HepG2 (cell line): ENCODE results near the gene ASXL1. TPM values are rescaled to one million over a fixed set of nuclear protein-coding genes. Genes with fewer than 3 reads are reported as not detected.

Experiments
- ARNTL ChIP-seq: sonication (generic); formaldehyde crosslinking; IDR thresholded peaks from 2 replicates; pipeline ENCODE4 v1.4.0; 2020; ENCODE audit warnings: mild to moderate bottlenecking, missing genetic modification reagents
- BCL6 ChIP-seq: IDR thresholded peaks from 2 replicates; pipeline ENCODE4 v1.6.1; 2016; ENCODE audit warnings: missing genetic modification reagents, missing compliant biosample characterization
- CEBPG ChIP-seq: IDR thresholded peaks from 2 replicates; pipeline ENCODE4 v1.6.1; 2016
- ELF1 ChIP-seq: sonication (generic); formaldehyde crosslinking; IDR thresholded peaks from 2 replicates; pipeline ENCODE4 v1.4.0; 2020; ENCODE audit warnings: missing genetic modification reagents
- GFI1 ChIP-seq: sonication (generic); formaldehyde crosslinking; IDR thresholded peaks from 2 replicates; pipeline ENCODE4 v1.5.0; 2020; ENCODE audit warnings: missing genetic modification reagents, mild to moderate bottlenecking, borderline replicate concordance
- GMEB1 ChIP-seq: sonication (generic); formaldehyde crosslinking; IDR thresholded peaks from 2 replicates; pipeline ENCODE4 v1.5.1; 2020; ENCODE audit warnings: missing genetic modification reagents, mild to moderate bottlenecking, borderline replicate concordance
- HNRNPH1 ChIP-seq: fragments of 200-400 bp; formaldehyde crosslinking; optimal IDR thresholded peaks from 2 replicates; pipeline ENCODE3; 2017; ENCODE audit warnings: mild to moderate bottlenecking, low read depth, low read length
- KLF16 ChIP-seq, 2 experiments: sonication (generic) in 1 of 2; formaldehyde crosslinking in 1 of 2; IDR thresholded peaks; 2 replicates each; pipeline versions ENCODE4 v1.6.1 to v1.8.0; 2016 to 2023; ENCODE audit warnings: missing genetic modification reagents in 2 of 2, missing compliant biosample characterization in 1 of 2
- MAFK ChIP-seq, 2 experiments: IDR thresholded peaks in 1 of 2; conservative IDR thresholded peaks in 1 of 2; 2 replicates each; pipeline ENCODE4 v1.6.1; 2011; ENCODE audit warnings: improper control_type of control experiment in 2 of 2, low read length in 2 of 2
- MXD3 ChIP-seq: IDR thresholded peaks from 2 replicates; pipeline ENCODE4 v1.6.1; 2016; ENCODE audit warnings: mild to moderate bottlenecking, missing biosample characterization, missing genetic modification reagents
- NR1H2 ChIP-seq: sonication (generic); formaldehyde crosslinking; IDR thresholded peaks from 2 replicates; pipeline ENCODE4 v1.8.1; 2022; ENCODE audit warnings: low read depth, missing genetic modification reagents, borderline replicate concordance
- PBX3 ChIP-seq: sonication (generic); formaldehyde crosslinking; IDR thresholded peaks from 2 replicates; pipeline ENCODE4 v1.8.1; 2023; ENCODE audit warnings: missing genetic modification reagents, inconsistent platforms, borderline replicate concordance
- PHF8 ChIP-seq: sonication (generic); formaldehyde crosslinking; IDR thresholded peaks from 2 replicates; pipeline ENCODE4 v1.5.0; 2020; ENCODE audit warnings: missing genetic modification reagents
- SETDB1 ChIP-seq: sonication (generic); formaldehyde crosslinking; IDR thresholded peaks from 2 replicates; pipeline ENCODE4 v1.5.1; 2020; ENCODE audit warnings: missing genetic modification reagents, mild to moderate bottlenecking, borderline replicate concordance
- SOX13 ChIP-seq, 3 experiments: fragments of 450-650 bp in 1 of 3; sonication (generic) in 1 of 3; formaldehyde crosslinking in 1 of 3; IDR thresholded peaks in 2 of 3; conservative IDR thresholded peaks in 1 of 3; 2 replicates each; pipeline versions ENCODE4 v1.5.0 to v1.6.1; 2016 to 2020; ENCODE audit warnings: antibody characterized with exemption in 1 of 3, mild to moderate bottlenecking in 1 of 3, missing compliant biosample characterization in 1 of 3, missing genetic modification reagents in 1 of 3, moderate library complexity in 1 of 3
- TERF1 ChIP-seq: sonication (generic); formaldehyde crosslinking; IDR thresholded peaks from 2 replicates; pipeline ENCODE4 v1.8.0; 2022; ENCODE audit warnings: mild to moderate bottlenecking, missing genetic modification reagents, moderate library complexity
- TRAFD1 ChIP-seq: sonication (generic); formaldehyde crosslinking; IDR thresholded peaks from 2 replicates; pipeline ENCODE4 v1.5.1; 2020; ENCODE audit warnings: missing genetic modification reagents, mild to moderate bottlenecking, borderline replicate concordance
- ZNF292 ChIP-seq: sonication (generic); formaldehyde crosslinking; IDR thresholded peaks from 2 replicates; pipeline ENCODE4 v1.8.1; 2022; ENCODE audit warnings: mild to moderate bottlenecking, low read depth, missing genetic modification reagents, borderline replicate concordance
- ZNF333 ChIP-seq: sonication (generic); formaldehyde crosslinking; IDR thresholded peaks from 2 replicates; pipeline ENCODE4 v1.4.0; 2020; ENCODE audit warnings: mild to moderate bottlenecking, missing genetic modification reagents, borderline replicate concordance
- ZNF430 ChIP-seq: sonication (generic); formaldehyde crosslinking; IDR thresholded peaks from 2 replicates; pipeline ENCODE4 v1.9.0; 2021; ENCODE audit warnings: mild to moderate bottlenecking, missing genetic modification reagents
- ZNF775 ChIP-seq: sonication (generic); formaldehyde crosslinking; IDR thresholded peaks from 2 replicates; pipeline ENCODE4 v1.4.0; 2020; ENCODE audit warnings: missing genetic modification reagents, mild to moderate bottlenecking, moderate library complexity, borderline replicate concordance
- ZSCAN22 ChIP-seq: sonication (generic); formaldehyde crosslinking; IDR thresholded peaks from 2 replicates; pipeline ENCODE4 v1.4.0; 2020; ENCODE audit warnings: mild to moderate bottlenecking, missing genetic modification reagents
- polyA plus RNA-seq, 8 experiments: library from polyadenylated mRNA; depleted of rRNA in 3 of 8; stranded (reverse) in 7 of 8; unstranded in 1 of 8; fragments of >200 nt; fragmentation: Illumina TruSeq in 4 of 8; extraction: Trizol in 4 of 8; gene quantifications; 2 replicates each; pipeline versions ENCODE4 v1.2.1 to v1.2.3, GENCODE V29; 2011 to 2016; ENCODE audit warnings: low read depth in 4 of 8, missing spikeins in 1 of 8, mixed read lengths in 1 of 8; ENCODE audit not compliant: insufficient read depth in 1 of 8
- total RNA-seq, 5 experiments: library from RNA; depleted of rRNA; stranded (reverse); fragments of >200 nt; fragmentation: Illumina TruSeq; extraction: Trizol; gene quantifications; 2 replicates each; pipeline ENCODE4 v1.2.3, GENCODE V29; 2016; ENCODE audit warnings: low read depth in 1 of 5

Gene ASXL1
- total and polyA plus RNA-seq, 2 of the 13 experiments (the other 11 are each of a cell fraction or from before 2014, with no cell fraction given): 62.1 to 74.8 TPM

GRCh38 chr20:32354592-32355416 lies 3.3 kb upstream of the ASXL1 start (continued):
- TF ChIP-seq ZNF292 (peak; percentile 84; the same call in 1 of the 2 replicates), NR1H2 (CRISPR knock-in tag) (no peak), KLF16 (CRISPR knock-in tag; IDR thresholded peaks at IDR 0.05) (peak in 1 of 2 experiments; percentile 26; a peak in 1 of 4 replicates), ELF1 (CRISPR knock-in tag) (0 out of 2 replicates have a peak, but pooled peaks have one; percentile 13), TERF1 (CRISPR knock-in tag) (no peak), ZSCAN22 (no peak), GMEB1 (CRISPR knock-in tag) (no peak), SOX13 (IDR thresholded peaks at IDR 0.05) (no peak), SOX13 (CRISPR knock-in tag; conservative IDR thresholded peaks at IDR 0.05 in 1 of 2, IDR thresholded peaks at IDR 0.05 in 1 of 2) (peak in 1 of 2 experiments; percentile 52; a peak in 1 of 4 replicates), MXD3 (CRISPR knock-in tag) (no peak), ZNF333 (CRISPR knock-in tag) (no peak), ZNF775 (CRISPR knock-in tag) (no peak), TRAFD1 (CRISPR knock-in tag) (no peak), PHF8 (CRISPR knock-in tag) (no peak), SETDB1 (no peak), ARNTL (CRISPR knock-in tag) (no peak), MAFK (conservative IDR thresholded peaks at IDR 0.05 in 1 of 2, IDR thresholded peaks at IDR 0.05 in 1 of 2; ENCODE audit: low read length in 2 of 2) (0 out of 4 replicates have a peak, but pooled peaks of 1 of the 2 experiments have one; percentile 11), GFI1 (CRISPR knock-in tag) (peak; percentile 66; the same call in 1 of the 2 replicates), PBX3 (CRISPR knock-in tag) (no peak), BCL6 (CRISPR knock-in tag) (peak; percentile 46), CEBPG (peak; percentile 77), ZNF430 (CRISPR knock-in tag) (no peak), HNRNPH1 (no peak)
